ENCODE results near the gene ARFIP1. TPM values are rescaled to one million over a fixed set of nuclear protein-coding genes. Genes with fewer than 3 reads are reported as not detected.

Gene ARFIP1
- total and polyA plus RNA-seq, 2 of the 8 experiments (the other 6 are each of a cell fraction or from before 2014, with no cell fraction given) = 13.5 to 38.0 TPM

DNA sequence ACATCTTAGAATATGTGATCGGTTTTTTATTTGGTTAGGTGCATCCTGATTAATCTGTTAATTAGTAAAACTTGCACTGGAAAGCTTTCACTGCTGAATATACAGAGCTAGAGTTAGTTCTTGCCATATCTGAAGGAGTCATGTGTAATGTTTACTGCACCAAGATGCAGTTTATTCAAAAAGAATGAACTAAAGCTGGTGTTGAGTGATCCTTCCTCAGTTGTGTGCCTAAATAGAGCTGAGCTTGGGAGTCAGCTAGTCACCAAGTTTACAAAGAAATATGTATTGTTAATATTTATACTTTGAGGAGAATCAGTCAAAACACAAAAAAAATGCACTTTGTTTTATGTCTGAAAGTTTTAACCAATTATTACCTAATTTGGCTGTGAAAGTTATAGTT lies 102.2 kb downstream of the ARFIP1 start (continued):
- TF ChIP-seq POLR2AphosphoS5 (IDR thresholded peaks at IDR 0.05; ENCODE audit: low read depth, low read length) (no peak), SIRT6 (IDR thresholded peaks at IDR 0.05; ENCODE audit: low read length) (no peak), CTBP2 (IDR thresholded peaks at IDR 0.05; ENCODE audit: borderline replicate concordance, insufficient read depth, insufficient read length, low read length) (no peak), RBBP5 (IDR thresholded peaks at IDR 0.05; ENCODE audit: borderline replicate concordance, low read depth, low read length) (no peak), BACH1 (IDR thresholded peaks at IDR 0.05; ENCODE audit: low read length) (no peak), BCL11A (IDR thresholded peaks at IDR 0.05; ENCODE audit: low read depth in 2 of 2, low read length in 2 of 2) (no peak), POLR2A (IDR thresholded peaks at IDR 0.05; ENCODE audit: control extremely low read depth in 1 of 2, low read depth in 2 of 2, low read length in 2 of 2) (no peak), RAD21 (IDR thresholded peaks at IDR 0.05 in 1 of 2, conservative IDR thresholded peaks at IDR 0.05 in 1 of 2; ENCODE audit: low read depth in 2 of 2, low read length in 2 of 2) (no peak)
